ENCODE measurements around the gene AFF1. TPM values are rescaled to one million over a fixed set of nuclear protein-coding genes. Genes with fewer than 3 reads are reported as not detected.
A peak's percentile ranks its signal among the peaks of the same experiment; 100 is the strongest.

AFF1 gene
- total RNA-seq, 2 donors from 2014 or later: 42.8 to 57.0 TPM

- H3K4me1 ChIP-seq: peaks cover under 1% of the 10 kb centered on the region
- H3K27me3 ChIP-seq: no peaks in the 10 kb centered on the region
- H3K9me3 ChIP-seq: no peaks in the 10 kb centered on the region
- no peak for TF ChIP-seq POLR2A (IDR thresholded peaks at IDR 0.05)
- TF ChIP-seq CTCF (IDR thresholded peaks at IDR 0.05): no peak
- H3K4me3 ChIP-seq: no peak overlapping the region
- no peak for ATAC-seq
- intact Hi-C loops (cut with DNase I): no loop called here
- no peaks in the 10 kb centered on the region for H3K36me3 ChIP-seq (replicated peaks in 1 of 2; ENCODE audit: insufficient read depth in 1 of 2, low read depth in 2 of 2)
- no peak for DNase-seq
- 85 to 89% methylated on average over 3 of the region's 3 CpGs for WGBS, 2 donors
- no peak overlapping the region for H3K27ac ChIP-seq
Measured at GRCh38 chr4:87147116-87147515, 212.3 kb downstream of the AFF1 start.

- TF ChIP-seq CTCF (IDR thresholded peaks at IDR 0.05): peak; percentile 77 to 95 (median 82)
- TF ChIP-seq POLR2A (IDR thresholded peaks at IDR 0.05): no peak
- intact Hi-C loops (cut with DNase I): loop anchor here (5.0 kb wide), 1 partner anchor 82 kb away; no protein-coding TSS in a partner anchor
- Histone ChIP-seq H3K4me1 (peaks cover 6% of the 10 kb centered on the region), H3K4me3 (no peak overlapping the region), H3K27me3 (no peaks in the 10 kb centered on the region), H3K27ac (no peak overlapping the region), H3K36me3 (replicated peaks in 1 of 2; ENCODE audit: insufficient read depth in 1 of 2, low read depth in 2 of 2) (no peaks in the 10 kb centered on the region), H3K9me3 (no peaks in the 10 kb centered on the region)
- WGBS, 2 donors: 18% methylated on average over 2 of the region's 2 CpGs
- ATAC-seq: peak; percentile 77
- DNase-seq: peak; percentile 49 to 73 (median 60)
Measured at GRCh38 chr4:87150498-87151261, 215.9 kb downstream of the AFF1 start.

- Histone ChIP-seq H3K4me1 (peaks cover 6% of the 10 kb centered on the region), H3K9me3 (no peaks in the 10 kb centered on the region), H3K4me3 (no peak overlapping the region), H3K36me3 (replicated peaks in 1 of 2; ENCODE audit: insufficient read depth in 1 of 2, low read depth in 2 of 2) (no peaks in the 10 kb centered on the region), H3K27me3 (no peaks in the 10 kb centered on the region), H3K27ac (no peak overlapping the region)
- intact Hi-C loops (cut with DNase I): loop anchor here (5.0 kb wide), 1 partner anchor 81 kb away; no protein-coding TSS in a partner anchor
- no peak for ATAC-seq
- WGBS, 2 donors: 41 to 46% methylated on average over 1 of the region's 1 CpG
- TF ChIP-seq CTCF (IDR thresholded peaks at IDR 0.05) (no peak), POLR2A (IDR thresholded peaks at IDR 0.05) (no peak)
- no peak for DNase-seq
Measured at GRCh38 chr4:87151730-87152129, 216.9 kb downstream of the AFF1 start.

- DNase-seq (peak in 2 of 4 donors; percentile 27 to 51), ATAC-seq (no peak)
- WGBS, 2 donors: 45 to 48% methylated on average over 14 of the region's 14 CpGs
Measured at GRCh38 chr4:87152310-87153041, 217.7 kb downstream of the AFF1 start.

More at GRCh38 chr4:87152310-87153041, 217.7 kb downstream of the AFF1 start:
- Histone ChIP-seq H3K4me1 (peaks cover 6% of the 10 kb centered on the region), H3K9me3 (no peaks in the 10 kb centered on the region), H3K27me3 (no peaks in the 10 kb centered on the region), H3K4me3 (no peak overlapping the region), H3K36me3 (replicated peaks in 1 of 2; ENCODE audit: insufficient read depth in 1 of 2, low read depth in 2 of 2) (no peaks in the 10 kb centered on the region), H3K27ac (no peak overlapping the region)
- intact Hi-C loops (cut with DNase I): loop anchor here (5.0 kb wide), 1 partner anchor 80 kb away; no protein-coding TSS in a partner anchor
- TF ChIP-seq POLR2A (IDR thresholded peaks at IDR 0.05) (no peak), CTCF (IDR thresholded peaks at IDR 0.05) (no peak)
